HepG2 (cell line): ENCODE results near the gene COX4I2. TPM values are rescaled to one million over a fixed set of nuclear protein-coding genes. Genes with fewer than 3 reads are reported as not detected.
A peak's percentile ranks its signal among the peaks of the same experiment; 100 is the strongest.

Experiments
- FOXP1 ChIP-seq, 2 experiments: fragments of 450-650 bp in 1 of 2; IDR thresholded peaks; 2 replicates each; pipeline ENCODE4 v1.6.1; 2017 to 2018; ENCODE audit warnings: antibody characterized with exemption in 1 of 2
- HCFC1 ChIP-seq: fragments of 150-350 bp; IDR thresholded peaks from 2 replicates; pipeline ENCODE4 v1.6.1; 2014; ENCODE audit warnings: low read depth, low read length
- HDAC1 ChIP-seq: sonication (generic); formaldehyde crosslinking; IDR thresholded peaks from 2 replicates; pipeline ENCODE4 v1.5.1; 2020; ENCODE audit warnings: mild to moderate bottlenecking, missing genetic modification reagents
- ISX ChIP-seq: sonication (generic); formaldehyde crosslinking; conservative IDR thresholded peaks from 2 replicates; pipeline ENCODE4 v1.5.0; 2020; ENCODE audit warnings: missing genetic modification reagents
- KLF9 ChIP-seq: IDR thresholded peaks from 2 replicates; pipeline ENCODE4 v1.6.1; 2016; ENCODE audit warnings: low read depth
- MED13 ChIP-seq: sonication (generic); formaldehyde crosslinking; IDR thresholded peaks from 2 replicates; pipeline ENCODE4 v1.5.0; 2020; ENCODE audit warnings: missing genetic modification reagents
- MEIS2 ChIP-seq: sonication (generic); formaldehyde crosslinking; IDR thresholded peaks from 2 replicates; pipeline ENCODE4 v1.9.0; 2021; ENCODE audit warnings: mild to moderate bottlenecking, missing genetic modification reagents
- NBN ChIP-seq: fragments of 450-650 bp; conservative IDR thresholded peaks from 2 replicates; pipeline ENCODE4 v1.6.1; 2017
- PHB2 ChIP-seq: fragments of 450-650 bp; IDR thresholded peaks from 2 replicates; pipeline ENCODE4 v1.6.1; 2018; ENCODE audit not compliant: partially characterized antibody
- TBP ChIP-seq: sonication (generic); formaldehyde crosslinking; IDR thresholded peaks from 2 replicates; pipeline ENCODE4 v1.5.0; 2020; ENCODE audit warnings: missing genetic modification reagents
- TOE1 ChIP-seq: sonication (generic); formaldehyde crosslinking; IDR thresholded peaks from 2 replicates; pipeline ENCODE4 v1.4.0; 2020; ENCODE audit warnings: mild to moderate bottlenecking, missing genetic modification reagents
- ZBTB7A ChIP-seq: sonication (generic); formaldehyde crosslinking; IDR thresholded peaks from 2 replicates; pipeline ENCODE4 v1.8.0; 2022; ENCODE audit warnings: mild to moderate bottlenecking, missing genetic modification reagents
- ZNF30 ChIP-seq: sonication (generic); formaldehyde crosslinking; IDR thresholded peaks from 2 replicates; pipeline ENCODE4 v1.5.0; 2020; ENCODE audit warnings: mild to moderate bottlenecking, missing genetic modification reagents
- ZNF343 ChIP-seq: sonication (generic); formaldehyde crosslinking; IDR thresholded peaks from 2 replicates; pipeline ENCODE4 v1.4.0; 2020; ENCODE audit warnings: mild to moderate bottlenecking, missing genetic modification reagents
- ZNF44 ChIP-seq: sonication (generic); formaldehyde crosslinking; IDR thresholded peaks from 2 replicates; pipeline ENCODE4 v1.5.1; 2020; ENCODE audit warnings: mild to moderate bottlenecking, missing genetic modification reagents
- ZNF484 ChIP-seq: sonication (generic); formaldehyde crosslinking; IDR thresholded peaks from 2 replicates; pipeline ENCODE4 v1.5.1; 2020; ENCODE audit warnings: mild to moderate bottlenecking, low read depth, missing genetic modification reagents, borderline replicate concordance
- polyA plus RNA-seq, 8 experiments: library from polyadenylated mRNA; depleted of rRNA in 3 of 8; stranded (reverse) in 7 of 8; unstranded in 1 of 8; fragments of >200 nt; fragmentation: Illumina TruSeq in 4 of 8; extraction: Trizol in 4 of 8; gene quantifications; 2 replicates each; pipeline versions ENCODE4 v1.2.1 to v1.2.3, GENCODE V29; 2011 to 2016; ENCODE audit warnings: low read depth in 4 of 8, missing spikeins in 1 of 8, mixed read lengths in 1 of 8; ENCODE audit not compliant: insufficient read depth in 1 of 8
- total RNA-seq, 5 experiments: library from RNA; depleted of rRNA; stranded (reverse); fragments of >200 nt; fragmentation: Illumina TruSeq; extraction: Trizol; gene quantifications; 2 replicates each; pipeline ENCODE4 v1.2.3, GENCODE V29; 2016; ENCODE audit warnings: low read depth in 1 of 5
- TF ChIP-seq, protein P1 (sequence below): IDR thresholded peaks from 2 replicates; pipeline ENCODE4 v1.6.1; 2018; ENCODE audit warnings: missing genetic modification reagents
- TF ChIP-seq, protein P2 (sequence below): sonication (generic); formaldehyde crosslinking; IDR thresholded peaks from 2 replicates; pipeline ENCODE4 v1.5.0; 2020; ENCODE audit warnings: mild to moderate bottlenecking, missing genetic modification reagents, borderline replicate concordance
- TF ChIP-seq, protein P3 (sequence below): sonication (generic); formaldehyde crosslinking; IDR thresholded peaks from 2 replicates; pipeline ENCODE4 v1.4.0; 2020; ENCODE audit warnings: missing genetic modification reagents
- TF ChIP-seq, protein P4 (sequence below): sonication (generic); formaldehyde crosslinking; IDR thresholded peaks from 2 replicates; pipeline ENCODE4 v1.5.0; 2020; ENCODE audit warnings: mild to moderate bottlenecking, missing genetic modification reagents, borderline replicate concordance
- TF ChIP-seq, protein P5 (sequence below): IDR thresholded peaks from 2 replicates; pipeline ENCODE4 v1.6.1; 2016

COX4I2 gene
- total and polyA plus RNA-seq, 2 of the 13 experiments (the other 11 are each of a cell fraction or from before 2014, with no cell fraction given): 1.1 TPM; not detected in 1

DNA sequence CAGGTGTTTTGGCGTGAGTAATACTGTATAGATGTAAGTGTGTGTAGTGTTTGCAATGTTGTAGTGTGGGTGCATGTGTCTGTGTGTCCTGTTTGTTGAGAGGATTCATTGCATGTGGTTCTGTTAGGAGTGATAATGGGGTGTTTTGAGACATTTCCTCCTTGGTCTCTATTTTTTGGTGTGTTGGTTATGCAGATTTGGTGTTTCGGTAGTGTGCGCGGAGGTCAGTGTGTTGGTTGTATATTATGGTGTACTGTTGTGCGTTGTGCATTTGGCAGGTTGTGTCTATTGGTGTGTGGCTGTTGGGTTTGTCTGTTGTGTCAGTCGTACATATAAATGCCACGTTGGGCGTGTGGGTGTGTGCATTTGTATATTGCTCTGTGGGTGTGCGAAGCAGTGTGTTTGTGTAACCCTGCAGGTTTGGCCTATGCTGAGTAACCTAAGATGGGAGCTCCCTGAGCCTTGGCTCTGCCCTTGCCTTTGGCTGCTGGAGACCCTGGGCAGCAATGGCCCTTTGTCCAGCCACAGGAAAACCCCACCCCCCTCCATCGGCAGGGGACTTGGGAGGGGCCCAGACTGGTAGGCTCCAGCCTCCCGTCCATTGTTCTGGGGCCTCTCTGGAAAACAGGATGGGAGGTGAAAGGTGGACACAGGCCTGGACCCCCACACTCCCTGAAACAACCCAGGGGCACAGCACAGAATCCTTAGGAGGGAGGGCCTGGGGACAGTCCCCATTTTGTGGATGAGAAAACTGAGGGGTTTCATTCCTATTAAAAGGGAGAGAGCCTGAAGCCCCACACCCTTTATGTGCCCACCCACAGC lies 42.9 kb upstream of the COX4I2 start (continued):
- TF ChIP-seq, protein P1, sequence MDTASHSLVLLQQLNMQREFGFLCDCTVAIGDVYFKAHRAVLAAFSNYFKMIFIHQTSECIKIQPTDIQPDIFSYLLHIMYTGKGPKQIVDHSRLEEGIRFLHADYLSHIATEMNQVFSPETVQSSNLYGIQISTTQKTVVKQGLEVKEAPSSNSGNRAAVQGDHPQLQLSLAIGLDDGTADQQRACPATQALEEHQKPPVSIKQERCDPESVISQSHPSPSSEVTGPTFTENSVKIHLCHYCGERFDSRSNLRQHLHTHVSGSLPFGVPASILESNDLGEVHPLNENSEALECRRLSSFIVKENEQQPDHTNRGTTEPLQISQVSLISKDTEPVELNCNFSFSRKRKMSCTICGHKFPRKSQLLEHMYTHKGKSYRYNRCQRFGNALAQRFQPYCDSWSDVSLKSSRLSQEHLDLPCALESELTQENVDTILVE (CRISPR knock-in tag): no peak
- TF ChIP-seq TBP (CRISPR knock-in tag) (no peak; the same call in 1 of the 2 replicates), ZNF484 (no peak), FOXP1 (IDR thresholded peaks at IDR 0.05) (no peak; the same call in none of the 2 replicates), FOXP1 (CRISPR knock-in tag; IDR thresholded peaks at IDR 0.05) (peak; percentile 30; the same call in 1 of the 2 replicates), HCFC1 (0 out of 2 replicates have a peak, but pooled peaks have one; percentile 12), KLF9 (no peak; the same call in 1 of the 2 replicates), MEIS2 (CRISPR knock-in tag) (0 out of 2 replicates have a peak, but pooled peaks have one; percentile 43), ISX (CRISPR knock-in tag) (no peak), NBN (0 out of 2 replicates have a peak, but pooled peaks have one; percentile 83), ZNF343 (peak; percentile 45; the same call in 1 of the 2 replicates), HDAC1 (CRISPR knock-in tag) (peak; percentile 35; the same call in 1 of the 2 replicates), ZNF30 (CRISPR knock-in tag) (no peak), PHB2 (no peak), TOE1 (CRISPR knock-in tag) (no peak), ZBTB7A (CRISPR knock-in tag) (peak; percentile 88), MED13 (CRISPR knock-in tag) (peak; percentile 52; the same call in 1 of the 2 replicates), ZNF44 (CRISPR knock-in tag) (0 out of 2 replicates have a peak, but pooled peaks have one; percentile 29)
- TF ChIP-seq, protein P2, sequence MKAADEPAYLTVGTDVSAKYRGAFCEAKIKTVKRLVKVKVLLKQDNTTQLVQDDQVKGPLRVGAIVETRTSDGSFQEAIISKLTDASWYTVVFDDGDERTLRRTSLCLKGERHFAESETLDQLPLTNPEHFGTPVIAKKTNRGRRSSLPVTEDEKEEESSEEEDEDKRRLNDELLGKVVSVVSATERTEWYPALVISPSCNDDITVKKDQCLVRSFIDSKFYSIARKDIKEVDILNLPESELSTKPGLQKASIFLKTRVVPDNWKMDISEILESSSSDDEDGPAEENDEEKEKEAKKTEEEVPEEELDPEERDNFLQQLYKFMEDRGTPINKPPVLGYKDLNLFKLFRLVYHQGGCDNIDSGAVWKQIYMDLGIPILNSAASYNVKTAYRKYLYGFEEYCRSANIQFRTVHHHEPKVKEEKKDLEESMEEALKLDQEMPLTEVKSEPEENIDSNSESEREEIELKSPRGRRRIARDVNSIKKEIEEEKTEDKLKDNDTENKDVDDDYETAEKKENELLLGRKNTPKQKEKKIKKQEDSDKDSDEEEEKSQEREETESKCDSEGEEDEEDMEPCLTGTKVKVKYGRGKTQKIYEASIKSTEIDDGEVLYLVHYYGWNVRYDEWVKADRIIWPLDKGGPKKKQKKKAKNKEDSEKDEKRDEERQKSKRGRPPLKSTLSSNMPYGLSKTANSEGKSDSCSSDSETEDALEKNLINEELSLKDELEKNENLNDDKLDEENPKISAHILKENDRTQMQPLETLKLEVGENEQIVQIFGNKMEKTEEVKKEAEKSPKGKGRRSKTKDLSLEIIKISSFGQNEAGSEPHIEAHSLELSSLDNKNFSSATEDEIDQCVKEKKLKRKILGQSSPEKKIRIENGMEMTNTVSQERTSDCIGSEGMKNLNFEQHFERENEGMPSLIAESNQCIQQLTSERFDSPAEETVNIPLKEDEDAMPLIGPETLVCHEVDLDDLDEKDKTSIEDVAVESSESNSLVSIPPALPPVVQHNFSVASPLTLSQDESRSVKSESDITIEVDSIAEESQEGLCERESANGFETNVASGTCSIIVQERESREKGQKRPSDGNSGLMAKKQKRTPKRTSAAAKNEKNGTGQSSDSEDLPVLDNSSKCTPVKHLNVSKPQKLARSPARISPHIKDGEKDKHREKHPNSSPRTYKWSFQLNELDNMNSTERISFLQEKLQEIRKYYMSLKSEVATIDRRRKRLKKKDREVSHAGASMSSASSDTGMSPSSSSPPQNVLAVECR (CRISPR knock-in tag): peak; percentile 51
- TF ChIP-seq, protein P3, sequence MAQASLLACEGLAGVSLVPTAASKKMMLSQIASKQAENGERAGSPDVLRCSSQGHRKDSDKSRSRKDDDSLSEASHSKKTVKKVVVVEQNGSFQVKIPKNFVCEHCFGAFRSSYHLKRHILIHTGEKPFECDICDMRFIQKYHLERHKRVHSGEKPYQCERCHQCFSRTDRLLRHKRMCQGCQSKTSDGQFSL (CRISPR knock-in tag): no peak
- TF ChIP-seq, protein P4, sequence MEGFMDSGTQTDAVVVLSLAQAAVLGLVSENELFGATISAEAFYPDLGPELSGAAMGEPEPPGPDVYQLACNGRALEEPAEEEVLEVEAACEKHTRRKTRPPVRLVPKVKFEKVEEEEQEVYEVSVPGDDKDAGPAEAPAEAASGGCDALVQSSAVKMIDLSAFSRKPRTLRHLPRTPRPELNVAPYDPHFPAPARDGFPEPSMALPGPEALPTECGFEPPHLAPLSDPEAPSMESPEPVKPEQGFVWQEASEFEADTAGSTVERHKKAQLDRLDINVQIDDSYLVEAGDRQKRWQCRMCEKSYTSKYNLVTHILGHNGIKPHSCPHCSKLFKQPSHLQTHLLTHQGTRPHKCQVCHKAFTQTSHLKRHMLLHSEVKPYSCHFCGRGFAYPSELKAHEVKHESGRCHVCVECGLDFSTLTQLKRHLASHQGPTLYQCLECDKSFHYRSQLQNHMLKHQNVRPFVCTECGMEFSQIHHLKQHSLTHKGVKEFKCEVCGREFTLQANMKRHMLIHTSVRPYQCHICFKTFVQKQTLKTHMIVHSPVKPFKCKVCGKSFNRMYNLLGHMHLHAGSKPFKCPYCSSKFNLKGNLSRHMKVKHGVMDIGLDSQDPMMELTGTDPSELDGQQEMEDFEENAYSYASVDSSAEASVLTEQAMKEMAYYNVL (CRISPR knock-in tag): peak; percentile 61; the same call in 1 of the 2 replicates
- TF ChIP-seq, protein P5, sequence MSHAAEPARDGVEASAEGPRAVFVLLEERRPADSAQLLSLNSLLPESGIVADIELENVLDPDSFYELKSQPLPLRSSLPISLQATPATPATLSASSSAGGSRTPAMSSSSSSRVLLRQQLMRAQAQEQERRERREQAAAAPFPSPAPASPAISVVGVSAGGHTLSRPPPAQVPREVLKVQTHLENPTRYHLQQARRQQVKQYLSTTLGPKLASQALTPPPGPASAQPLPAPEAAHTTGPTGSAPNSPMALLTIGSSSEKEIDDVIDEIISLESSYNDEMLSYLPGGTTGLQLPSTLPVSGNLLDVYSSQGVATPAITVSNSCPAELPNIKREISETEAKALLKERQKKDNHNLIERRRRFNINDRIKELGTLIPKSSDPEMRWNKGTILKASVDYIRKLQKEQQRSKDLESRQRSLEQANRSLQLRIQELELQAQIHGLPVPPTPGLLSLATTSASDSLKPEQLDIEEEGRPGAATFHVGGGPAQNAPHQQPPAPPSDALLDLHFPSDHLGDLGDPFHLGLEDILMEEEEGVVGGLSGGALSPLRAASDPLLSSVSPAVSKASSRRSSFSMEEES: no peak; the same call in 1 of the 2 replicates
